ENCODE measurements around the gene GAS2L1. TPM values are rescaled to one million over a fixed set of nuclear protein-coding genes. Genes with fewer than 3 reads are reported as not detected.

GAS2L1 gene
- total RNA-seq, 4 donors from 2014 or later, result 58.0 to 75.0 (median 67.8) TPM

GRCh38 chr22:29323641-29324040, 17.2 kb downstream of the GAS2L1 start:
- no peak for DNase-seq (ENCODE audit: low spot score in 2 of 2)
- no peak overlapping the region for H3K4me3 ChIP-seq (ENCODE audit: low read depth, poor library complexity, severe bottlenecking)
- TF ChIP-seq CTCF (IDR thresholded peaks at IDR 0.05) (no peak), POLR2A (IDR thresholded peaks at IDR 0.05) (no peak)
- intact Hi-C loops (cut with DNase I; ENCODE audit: low total_unique reads), result no loop called here

GRCh38 chr22:29325356-29325755, 18.9 kb downstream of the GAS2L1 start:
- intact Hi-C loops (cut with DNase I; ENCODE audit: low total_unique reads), result no loop called here
- 76 to 83% methylated on average over 8 of the region's 8 CpGs for WGBS, 2 donors
- no peak for DNase-seq (ENCODE audit: low spot score in 2 of 2)
- H3K4me3 ChIP-seq (ENCODE audit: low read depth, poor library complexity, severe bottlenecking), result no peak overlapping the region
- TF ChIP-seq CTCF (IDR thresholded peaks at IDR 0.05), result no peak
- no peak for TF ChIP-seq POLR2A (IDR thresholded peaks at IDR 0.05)

GRCh38 chr22:29325785-29326315, 19.4 kb downstream of the GAS2L1 start:
- H3K4me3 ChIP-seq (ENCODE audit: low read depth, poor library complexity, severe bottlenecking), result no peak overlapping the region
- TF ChIP-seq POLR2A (IDR thresholded peaks at IDR 0.05), result no peak
- TF ChIP-seq CTCF (IDR thresholded peaks at IDR 0.05), result no peak
- intact Hi-C loops (cut with DNase I; ENCODE audit: low total_unique reads), result no loop called here
- DNase-seq (ENCODE audit: low spot score in 2 of 2), result no peak
- WGBS, 2 donors, result 35 to 44% methylated on average over 9 of the region's 9 CpGs

- no peak overlapping the region for H3K4me3 ChIP-seq (ENCODE audit: low read depth, poor library complexity, severe bottlenecking)
- TF ChIP-seq POLR2A (IDR thresholded peaks at IDR 0.05) (no peak), CTCF (IDR thresholded peaks at IDR 0.05) (no peak)
- DNase-seq (ENCODE audit: low spot score in 2 of 2), result no peak
- 90 to 93% methylated on average over 10 of the region's 10 CpGs for WGBS, 2 donors
- intact Hi-C loops (cut with DNase I; ENCODE audit: low total_unique reads), result no loop called here
Measured at GRCh38 chr22:29326481-29326880, 20.0 kb downstream of the GAS2L1 start.

GRCh38 chr22:29327089-29327764, 20.8 kb downstream of the GAS2L1 start:
- TF ChIP-seq POLR2A (IDR thresholded peaks at IDR 0.05) (no peak), CTCF (IDR thresholded peaks at IDR 0.05) (no peak)
- 94 to 96% methylated on average over 11 to 14 of the region's 15 CpGs for WGBS, 2 donors
- DNase-seq (ENCODE audit: low spot score in 2 of 2), result no peak
- H3K4me3 ChIP-seq (ENCODE audit: low read depth, poor library complexity, severe bottlenecking), result no peak overlapping the region
- intact Hi-C loops (cut with DNase I; ENCODE audit: low total_unique reads), result no loop called here

GRCh38 chr22:29328055-29328454, 21.6 kb downstream of the GAS2L1 start:
- DNase-seq (ENCODE audit: low spot score in 2 of 2), result no peak
- WGBS, 2 donors, result 89 to 90% methylated on average over 3 to 4 of the region's 5 CpGs
- intact Hi-C loops (cut with DNase I; ENCODE audit: low total_unique reads), result no loop called here
- H3K4me3 ChIP-seq (ENCODE audit: low read depth, poor library complexity, severe bottlenecking), result no peak overlapping the region
- no peak for TF ChIP-seq CTCF (IDR thresholded peaks at IDR 0.05)
- TF ChIP-seq POLR2A (IDR thresholded peaks at IDR 0.05), result no peak
